ENCODE results near the gene TMEM94.
"Not testable (repeated sequence)": the region's sequence is repeated elsewhere in the genome, so short reads cannot be mapped to it uniquely, and the experiment has no call there.

Gene TMEM94

GRCh38 chr17:75518983-75519537 lies 62.6 kb downstream of the TMEM94 start:
- DNase-seq (ENCODE audit: extremely low spot score) = no peak
- no peak for TF ChIP-seq CTCF (IDR thresholded peaks at IDR 0.05; ENCODE audit: control extremely low read depth, extremely low read depth, low read depth, missing control alignments)
- POLR2A ChIA-PET = no interaction called here
- CTCF ChIA-PET = interaction anchor here (1.0 to 1.6 kb wide), 3 partner anchors 14 to 230 kb away, joined by 3 to 6 read pairs (median 3); partner anchors contain the start of gene SLC25A19

GRCh38 chr17:75520413-75520812 lies 64.0 kb downstream of the TMEM94 start:
- CTCF ChIA-PET = interaction anchor here (1.1 kb wide), 1 partner anchor 70 kb away, joined by 3 read pairs; no protein-coding TSS in a partner anchor
- POLR2A ChIA-PET; DNase-seq (ENCODE audit: extremely low spot score): not testable (repeated sequence)

GRCh38 chr17:75521290-75521689 lies 64.9 kb downstream of the TMEM94 start:
- no peak for TF ChIP-seq CTCF (IDR thresholded peaks at IDR 0.05; ENCODE audit: control extremely low read depth, extremely low read depth, low read depth, missing control alignments)
- no peak for DNase-seq (ENCODE audit: extremely low spot score)
- ChIA-PET POLR2A (no interaction called here), CTCF (interaction anchor here (0.6 to 1.8 kb wide), 2 partner anchors 14 to 16 kb away, joined by 3 to 4 read pairs; no protein-coding TSS in a partner anchor)

- DNase-seq (ENCODE audit: extremely low spot score) = no peak
- CTCF ChIA-PET = interaction anchor here (0.6 to 1.8 kb wide), 3 partner anchors 15 to 408 kb away, joined by 3 to 4 read pairs (median 3); no protein-coding TSS in a partner anchor
- POLR2A ChIA-PET = no interaction called here
- no peak for TF ChIP-seq CTCF (IDR thresholded peaks at IDR 0.05; ENCODE audit: control extremely low read depth, extremely low read depth, low read depth, missing control alignments)
Measured at GRCh38 chr17:75521951-75522727, 65.7 kb downstream of the TMEM94 start.

- no peak for DNase-seq (ENCODE audit: extremely low spot score)
- ChIA-PET POLR2A (no interaction called here), CTCF (interaction anchor here (1.1 to 2.2 kb wide), 2 partner anchors 7 to 19 kb away, joined by 3 to 13 read pairs; partner anchors contain the start of gene TSEN54)
- no peak for TF ChIP-seq CTCF (IDR thresholded peaks at IDR 0.05; ENCODE audit: control extremely low read depth, extremely low read depth, low read depth, missing control alignments)
Measured at GRCh38 chr17:75523647-75524046, 67.2 kb downstream of the TMEM94 start.

- DNase-seq (ENCODE audit: extremely low spot score) = no peak
- ChIA-PET CTCF (interaction anchor here (0.9 to 2.2 kb wide), 5 partner anchors 8 to 112 kb away, joined by 3 to 13 read pairs (median 4); partner anchors contain the start of gene TSEN54), POLR2A (no interaction called here)
- TF ChIP-seq CTCF (IDR thresholded peaks at IDR 0.05; ENCODE audit: control extremely low read depth, extremely low read depth, low read depth, missing control alignments) = no peak
Measured at GRCh38 chr17:75524269-75524969, 68.0 kb downstream of the TMEM94 start.

Measured in GM10248 (cell line).